Stimulated activated CD8-positive, alpha-beta memory T cell treated with anti-CD3 and anti-CD28 coated beads, Interleukin-4, amount 100 ng/mL, for 4 hours (primary cell): ENCODE results near the gene HIPK1.
"Not testable (repeated sequence)": the region's sequence is repeated elsewhere in the genome, so short reads cannot be mapped to it uniquely, and the experiment has no call there.

Experiments
- DNase-seq, 2 donors: peaks; one replicate each; pipeline ENCODE4 v3.0.0-alpha.2; 2020; ENCODE audit warnings: low read depth in 2 of 2, low spot score in 1 of 2

The HIPK1 gene

DNA sequence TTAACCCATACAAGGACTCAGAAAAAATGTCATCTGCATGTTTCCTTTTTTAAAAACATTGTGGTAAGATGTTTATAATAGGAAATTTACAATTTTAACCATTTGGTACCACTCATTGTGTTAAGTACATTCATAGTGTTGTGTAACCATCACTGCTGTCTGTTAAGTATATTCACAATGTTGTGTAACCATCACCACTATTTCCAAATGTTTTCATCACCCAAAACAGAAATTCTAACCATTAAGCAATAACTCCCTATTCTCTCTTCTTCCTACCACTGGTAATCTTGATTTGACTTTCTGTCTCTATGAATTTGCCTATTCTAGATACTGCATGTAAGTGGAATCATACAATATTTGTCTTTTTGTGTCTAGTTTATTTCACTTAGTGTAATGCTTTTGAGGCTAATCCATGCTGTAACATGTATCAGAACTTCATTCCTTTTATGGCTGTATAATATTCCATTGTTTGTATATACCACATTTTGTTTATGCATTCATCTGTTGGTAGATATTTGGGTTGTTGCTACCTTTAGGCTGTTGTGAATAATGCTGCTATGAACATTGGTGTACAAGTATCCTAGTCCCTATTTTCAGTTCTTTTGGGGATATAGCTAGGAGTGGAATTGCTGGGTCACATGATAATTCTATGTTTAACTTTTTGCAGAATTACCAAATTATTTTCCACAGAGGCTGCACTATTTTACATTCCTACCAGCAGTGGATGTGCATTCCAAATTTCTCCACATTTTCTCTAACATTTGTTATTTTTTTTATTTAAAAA, 14.1 kb downstream of the HIPK1 start:
- no peak for DNase-seq

DNA sequence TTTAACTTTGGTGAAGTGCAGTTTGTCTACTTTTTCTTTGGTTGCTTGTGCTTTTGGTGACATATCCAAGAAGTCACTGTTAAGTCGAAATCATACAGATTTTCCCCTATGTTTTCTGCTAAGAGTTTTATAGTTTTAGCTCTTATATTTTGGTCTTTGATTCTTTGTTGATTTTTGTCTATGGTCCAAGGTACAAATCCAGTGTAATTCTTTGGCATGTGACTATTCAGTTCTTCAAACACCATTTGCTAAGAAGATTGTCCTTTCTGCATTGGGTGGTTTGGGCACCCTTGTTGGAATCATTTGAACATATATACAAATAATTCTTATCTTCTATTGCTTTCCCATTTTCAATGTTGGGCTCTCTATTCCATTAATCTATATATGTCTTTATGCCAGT, 16.2 kb downstream of the HIPK1 start:
- no peak for DNase-seq

DNA sequence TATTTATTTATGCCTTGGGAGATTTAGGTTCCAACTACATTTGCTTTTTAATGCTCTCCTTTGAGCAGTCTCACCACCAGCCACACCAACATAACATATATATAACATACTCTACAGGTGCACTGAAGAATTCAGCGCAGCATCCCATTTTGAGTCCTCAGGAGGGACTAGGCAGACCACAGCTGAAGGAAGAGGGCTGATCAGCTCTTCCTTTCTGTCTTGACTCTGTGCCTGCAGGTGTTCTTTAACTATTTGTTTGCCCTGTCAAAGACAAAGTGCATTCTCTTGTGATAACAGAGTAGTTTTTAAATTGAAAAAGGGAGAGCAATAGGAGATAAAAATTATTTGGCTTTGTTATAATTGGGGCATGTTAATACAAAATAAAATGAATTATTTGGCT, 17.0 kb downstream of the HIPK1 start:
- DNase-seq = no peak

DNA sequence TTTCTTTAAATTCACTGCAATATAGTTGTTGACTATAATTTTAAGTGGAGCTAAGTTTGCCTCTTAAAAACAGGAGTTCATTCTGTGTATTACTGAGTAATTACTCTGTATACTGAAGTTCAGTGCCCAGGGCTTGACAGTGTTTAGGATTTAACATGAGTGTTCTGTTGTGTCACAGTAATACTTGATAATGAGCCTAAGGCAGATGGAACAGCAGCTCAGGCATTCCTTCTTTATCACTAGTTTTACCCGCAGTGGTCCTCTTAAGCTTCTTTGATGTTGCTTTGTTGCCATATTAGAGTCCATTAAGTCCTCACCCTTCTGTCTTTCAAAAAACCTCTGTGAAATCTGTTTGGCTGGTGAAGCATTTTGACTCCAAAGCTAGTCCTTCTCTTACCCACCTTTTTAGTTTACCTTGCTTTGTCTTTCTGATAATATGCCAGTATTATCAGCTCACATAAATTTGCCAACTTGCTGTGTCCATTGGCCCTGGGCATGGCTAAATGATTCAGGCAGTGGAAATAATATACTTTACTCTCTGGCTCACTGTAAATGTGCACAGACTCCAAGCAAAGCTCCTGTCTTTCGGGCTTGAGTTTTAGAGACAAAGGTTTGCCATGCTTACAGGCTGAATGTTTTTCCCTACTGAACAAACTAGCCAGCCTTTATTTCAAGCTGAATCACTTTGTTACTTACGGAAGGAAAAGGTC, 17.7 kb downstream of the HIPK1 start:
- DNase-seq = no peak

DNA sequence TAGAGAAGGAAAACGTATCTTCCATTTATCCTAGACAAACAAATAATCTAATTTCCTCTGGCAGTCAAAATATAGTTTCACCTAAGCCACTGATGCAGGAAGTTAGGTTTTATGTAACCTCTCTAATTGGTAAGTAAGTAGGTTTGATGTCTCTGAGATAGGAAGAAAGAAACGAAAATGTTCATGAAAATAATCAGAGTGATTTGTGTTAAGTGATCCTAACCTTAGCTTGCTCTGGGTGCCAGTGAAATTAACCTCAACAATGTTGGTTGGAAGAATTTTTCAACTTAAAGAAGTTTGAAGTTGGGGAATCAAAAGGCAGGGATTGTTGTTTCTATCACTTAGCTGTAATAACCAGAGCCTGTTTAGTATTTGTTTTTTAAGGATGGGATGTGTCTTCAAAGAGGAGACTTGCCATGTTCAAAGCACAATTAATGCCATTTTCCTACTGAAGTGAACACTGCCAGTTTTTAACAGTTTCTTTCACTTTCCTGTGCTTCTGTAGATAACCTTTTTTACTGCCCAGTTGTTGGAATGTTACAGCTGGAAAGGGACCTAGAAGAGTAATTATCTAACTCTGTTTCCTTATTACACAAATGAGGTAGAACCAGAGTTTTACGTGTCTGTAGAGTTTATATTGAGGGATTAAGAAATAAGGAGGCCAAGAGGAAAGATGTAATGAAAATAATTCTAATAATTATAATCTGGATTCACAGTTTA, 18.4 kb downstream of the HIPK1 start:
- DNase-seq = no peak

DNA sequence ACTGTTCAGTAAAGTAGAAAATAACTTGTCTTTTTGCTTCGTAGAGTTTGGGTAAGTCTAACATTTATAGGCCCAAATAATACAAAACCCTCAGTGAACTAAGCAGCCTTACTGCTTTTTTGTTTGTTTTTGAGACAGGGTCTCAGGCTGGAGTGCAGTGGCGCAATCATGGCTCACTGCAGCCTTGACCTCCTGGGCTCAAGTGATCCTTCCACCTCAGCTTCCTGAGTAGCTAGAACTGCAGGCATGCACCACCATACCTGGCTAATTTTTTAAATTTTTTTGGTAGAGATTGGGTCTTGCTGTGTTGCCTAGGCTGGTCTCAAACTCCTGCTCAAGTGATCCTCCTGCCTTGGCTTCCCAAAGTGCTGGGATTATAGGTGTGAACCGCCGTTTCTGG, 19.0 kb downstream of the HIPK1 start:
- DNase-seq = not testable (repeated sequence)

DNA sequence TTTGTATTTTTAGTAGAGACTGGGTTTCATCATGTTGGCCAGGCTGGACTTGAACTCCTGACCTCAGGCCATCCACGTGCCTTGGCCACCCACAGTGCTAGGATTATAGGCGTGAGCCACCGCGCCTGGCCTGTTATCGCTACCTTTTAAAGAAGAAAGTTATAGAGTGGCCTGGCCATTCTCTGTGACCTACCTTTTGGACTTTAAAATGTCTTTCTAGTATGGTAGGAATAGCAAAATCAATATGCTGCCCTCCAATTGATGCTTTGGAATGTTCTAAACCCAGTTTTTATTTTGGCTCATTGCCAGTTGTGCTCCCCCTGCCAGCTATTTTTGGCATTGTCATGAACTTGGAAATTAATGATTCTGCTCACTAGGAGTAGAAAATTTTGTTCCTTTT, 19.9 kb downstream of the HIPK1 start:
- DNase-seq = no peak

DNA sequence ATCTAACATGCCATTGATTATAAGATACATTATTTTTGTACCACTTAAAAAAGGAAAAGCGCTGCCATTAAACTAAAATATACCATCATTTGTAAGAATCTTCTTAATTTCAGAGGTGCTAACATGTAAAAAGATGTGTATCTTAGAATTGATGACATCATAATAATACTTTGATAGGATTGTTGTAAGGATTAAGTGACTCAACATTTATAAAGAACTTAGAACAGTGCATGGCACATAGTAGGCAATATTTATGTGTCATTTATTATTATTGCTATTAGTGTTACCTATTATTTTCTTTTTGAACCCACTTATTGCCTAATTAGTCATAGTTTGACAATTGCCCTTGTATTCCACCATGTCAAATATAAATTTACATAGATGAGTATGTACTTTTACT, 21.8 kb downstream of the HIPK1 start:
- DNase-seq = no peak

DNA sequence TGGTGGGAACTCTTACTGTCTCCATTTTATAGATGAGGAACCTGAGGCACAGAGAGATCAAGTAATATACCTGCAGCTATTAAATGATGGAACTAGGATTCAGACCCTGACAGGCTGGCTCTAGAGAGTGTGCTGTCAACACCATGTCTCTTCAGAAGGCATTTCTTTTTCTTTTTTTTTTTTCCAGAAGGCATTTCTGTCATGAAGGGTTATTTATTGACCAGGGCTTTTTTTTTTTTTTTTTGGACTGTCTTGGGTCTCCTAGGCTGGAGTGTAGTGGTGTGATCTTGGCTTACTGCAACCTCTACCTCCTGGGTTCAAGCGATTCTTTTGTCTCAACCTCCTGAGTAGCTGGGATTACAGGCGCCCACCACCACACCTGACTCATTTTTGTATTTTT, 22.6 kb downstream of the HIPK1 start:
- no peak for DNase-seq

DNA sequence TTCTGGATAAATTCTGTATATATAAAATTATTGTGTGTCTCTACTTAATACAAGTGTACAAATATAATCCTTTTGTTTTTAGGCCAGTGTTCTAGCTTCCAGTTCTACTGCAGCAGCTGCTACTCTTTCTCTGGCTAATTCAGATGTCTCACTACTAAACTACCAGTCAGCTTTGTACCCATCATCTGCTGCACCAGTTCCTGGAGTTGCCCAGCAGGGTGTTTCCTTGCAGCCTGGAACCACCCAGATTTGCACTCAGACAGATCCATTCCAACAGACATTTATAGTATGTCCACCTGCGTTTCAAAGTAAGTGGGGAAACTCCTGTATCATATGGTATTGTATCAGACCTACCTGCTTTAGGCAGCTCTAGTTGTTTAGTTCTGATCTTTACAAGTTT, 28.9 kb downstream of the HIPK1 start:
- DNase-seq = no peak

DNA sequence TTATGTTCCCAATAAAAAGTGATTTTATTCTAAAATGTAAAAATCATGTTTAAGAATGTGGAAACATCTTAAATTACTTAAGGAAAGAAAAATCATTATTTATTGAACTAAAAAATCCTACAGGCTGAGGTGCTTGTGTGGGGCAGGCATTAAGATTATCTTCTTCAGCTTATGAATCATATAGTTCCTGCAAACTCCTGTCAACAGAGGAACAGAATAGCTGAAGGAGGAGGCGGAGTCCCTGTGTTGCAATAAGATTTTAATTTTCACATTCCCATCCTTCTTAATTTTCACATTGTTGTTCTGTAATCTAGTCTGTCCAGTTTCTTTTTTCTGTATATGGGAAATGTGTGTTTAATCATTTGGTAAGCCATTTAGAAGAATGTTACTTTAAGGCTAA, 29.6 kb downstream of the HIPK1 start:
- no peak for DNase-seq

DNA sequence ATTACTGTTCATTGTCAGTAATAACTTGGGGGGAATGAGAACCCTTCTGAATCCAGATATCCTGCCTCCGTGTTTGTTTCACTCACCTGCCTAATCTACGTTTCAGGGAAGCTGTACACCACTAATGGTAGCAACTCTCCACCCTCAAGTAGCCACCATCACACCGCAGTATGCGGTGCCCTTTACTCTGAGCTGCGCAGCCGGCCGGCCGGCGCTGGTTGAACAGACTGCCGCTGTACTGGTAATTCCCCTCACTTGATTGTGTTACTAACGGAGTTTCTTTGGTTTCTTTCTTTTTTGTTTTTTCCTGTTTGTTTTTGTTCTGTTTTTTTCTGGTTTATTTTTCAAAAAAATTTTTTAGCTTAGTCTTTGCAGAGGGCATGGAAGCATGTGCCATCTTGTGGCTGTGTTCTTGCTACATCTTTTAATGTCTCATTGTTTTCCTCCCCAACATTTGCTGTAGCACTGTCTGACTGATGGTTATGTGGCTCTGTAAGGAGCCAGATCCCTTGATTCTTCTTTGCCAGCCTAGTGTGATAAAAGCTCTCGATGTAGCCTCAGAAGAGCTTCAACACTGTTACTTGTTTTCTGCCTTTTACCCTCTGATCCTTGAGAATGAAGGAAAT, 34.3 kb downstream of the HIPK1 start:
- no peak for DNase-seq

DNA sequence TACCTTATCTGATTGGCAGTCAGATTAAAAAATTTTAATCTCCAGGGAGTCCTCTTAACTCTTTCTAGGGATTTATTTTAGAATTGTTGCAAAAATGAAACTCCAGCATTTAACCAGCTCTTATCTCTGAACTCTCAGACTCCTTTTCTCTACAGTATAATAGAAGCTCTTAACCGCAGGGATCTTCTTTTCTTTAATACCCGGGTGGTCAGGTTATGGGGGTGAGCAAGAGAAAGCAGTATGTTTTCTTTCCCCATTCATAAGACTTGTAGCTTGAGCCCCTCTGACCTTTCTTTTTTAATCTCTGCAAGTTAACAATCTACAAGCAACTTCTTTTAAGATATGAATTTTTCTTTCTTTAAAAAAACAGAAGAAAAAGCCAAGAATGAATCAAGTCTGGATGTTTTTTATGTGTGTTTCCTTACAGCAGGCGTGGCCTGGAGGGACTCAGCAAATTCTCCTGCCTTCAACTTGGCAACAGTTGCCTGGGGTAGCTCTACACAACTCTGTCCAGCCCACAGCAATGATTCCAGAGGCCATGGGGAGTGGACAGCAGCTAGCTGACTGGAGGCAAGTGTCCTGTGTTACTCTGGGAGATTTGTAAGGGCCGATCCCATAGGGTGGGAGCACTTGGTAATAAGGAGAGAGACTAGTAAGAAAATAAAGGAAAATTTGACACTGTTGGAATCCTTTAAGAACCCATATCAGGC, 36.7 kb downstream of the HIPK1 start:
- no peak for DNase-seq

DNA sequence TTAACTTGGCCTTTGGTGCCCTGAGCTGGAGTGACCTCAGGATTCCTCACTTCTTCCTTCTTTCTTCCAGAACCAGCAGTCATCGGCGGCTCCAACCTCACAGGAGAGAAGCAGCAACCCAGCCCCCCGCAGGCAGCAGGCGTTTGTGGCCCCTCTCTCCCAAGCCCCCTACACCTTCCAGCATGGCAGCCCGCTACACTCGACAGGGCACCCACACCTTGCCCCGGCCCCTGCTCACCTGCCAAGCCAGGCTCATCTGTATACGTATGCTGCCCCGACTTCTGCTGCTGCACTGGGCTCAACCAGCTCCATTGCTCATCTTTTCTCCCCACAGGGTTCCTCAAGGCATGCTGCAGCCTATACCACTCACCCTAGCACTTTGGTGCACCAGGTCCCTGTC, 43.8 kb downstream of the HIPK1 start:
- DNase-seq = no peak

DNA sequence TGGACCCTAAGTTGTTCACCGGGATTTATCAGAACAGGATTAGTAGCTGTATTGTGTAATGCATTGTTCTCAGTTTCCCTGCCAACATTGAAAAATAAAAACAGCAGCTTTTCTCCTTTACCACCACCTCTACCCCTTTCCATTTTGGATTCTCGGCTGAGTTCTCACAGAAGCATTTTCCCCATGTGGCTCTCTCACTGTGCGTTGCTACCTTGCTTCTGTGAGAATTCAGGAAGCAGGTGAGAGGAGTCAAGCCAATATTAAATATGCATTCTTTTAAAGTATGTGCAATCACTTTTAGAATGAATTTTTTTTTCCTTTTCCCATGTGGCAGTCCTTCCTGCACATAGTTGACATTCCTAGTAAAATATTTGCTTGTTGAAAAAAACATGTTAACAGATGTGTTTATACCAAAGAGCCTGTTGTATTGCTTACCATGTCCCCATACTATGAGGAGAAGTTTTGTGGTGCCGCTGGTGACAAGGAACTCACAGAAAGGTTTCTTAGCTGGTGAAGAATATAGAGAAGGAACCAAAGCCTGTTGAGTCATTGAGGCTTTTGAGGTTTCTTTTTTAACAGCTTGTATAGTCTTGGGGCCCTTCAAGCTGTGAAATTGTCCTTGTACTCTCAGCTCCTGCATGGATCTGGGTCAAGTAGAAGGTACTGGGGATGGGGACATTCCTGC, 46.2 kb downstream of the HIPK1 start:
- DNase-seq = no peak

DNA sequence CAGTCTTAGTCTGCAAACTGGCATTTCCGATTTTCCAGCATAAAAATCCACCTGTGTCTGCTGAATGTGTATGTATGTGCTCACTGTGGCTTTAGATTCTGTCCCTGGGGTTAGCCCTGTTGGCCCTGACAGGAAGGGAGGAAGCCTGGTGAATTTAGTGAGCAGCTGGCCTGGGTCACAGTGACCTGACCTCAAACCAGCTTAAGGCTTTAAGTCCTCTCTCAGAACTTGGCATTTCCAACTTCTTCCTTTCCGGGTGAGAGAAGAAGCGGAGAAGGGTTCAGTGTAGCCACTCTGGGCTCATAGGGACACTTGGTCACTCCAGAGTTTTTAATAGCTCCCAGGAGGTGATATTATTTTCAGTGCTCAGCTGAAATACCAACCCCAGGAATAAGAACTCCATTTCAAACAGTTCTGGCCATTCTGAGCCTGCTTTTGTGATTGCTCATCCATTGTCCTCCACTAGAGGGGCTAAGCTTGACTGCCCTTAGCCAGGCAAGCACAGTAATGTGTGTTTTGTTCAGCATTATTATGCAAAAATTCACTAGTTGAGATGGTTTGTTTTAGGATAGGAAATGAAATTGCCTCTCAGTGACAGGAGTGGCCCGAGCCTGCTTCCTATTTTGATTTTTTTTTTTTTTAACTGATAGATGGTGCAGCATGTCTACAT, 47.6 kb downstream of the HIPK1 start:
- no peak for DNase-seq

DNA sequence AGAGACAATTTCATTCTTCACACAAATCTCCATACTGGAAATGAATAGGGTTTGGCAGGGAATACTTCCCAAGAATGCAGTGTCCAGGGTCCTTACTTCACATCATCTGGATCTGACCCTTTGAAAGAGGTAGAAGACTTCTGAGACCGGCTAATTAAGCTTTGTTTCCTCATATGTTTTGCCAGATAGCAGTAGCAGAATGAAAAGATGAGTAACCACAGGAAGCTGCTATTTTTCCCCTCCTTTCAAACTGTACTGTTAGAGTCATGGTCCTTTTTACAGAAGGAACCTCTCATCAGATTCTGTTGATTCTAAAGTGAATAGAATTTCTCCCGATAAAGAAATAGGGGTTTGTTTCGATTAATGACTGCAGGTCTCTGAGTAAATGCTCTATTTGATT, 48.8 kb downstream of the HIPK1 start:
- DNase-seq = no peak

DNA sequence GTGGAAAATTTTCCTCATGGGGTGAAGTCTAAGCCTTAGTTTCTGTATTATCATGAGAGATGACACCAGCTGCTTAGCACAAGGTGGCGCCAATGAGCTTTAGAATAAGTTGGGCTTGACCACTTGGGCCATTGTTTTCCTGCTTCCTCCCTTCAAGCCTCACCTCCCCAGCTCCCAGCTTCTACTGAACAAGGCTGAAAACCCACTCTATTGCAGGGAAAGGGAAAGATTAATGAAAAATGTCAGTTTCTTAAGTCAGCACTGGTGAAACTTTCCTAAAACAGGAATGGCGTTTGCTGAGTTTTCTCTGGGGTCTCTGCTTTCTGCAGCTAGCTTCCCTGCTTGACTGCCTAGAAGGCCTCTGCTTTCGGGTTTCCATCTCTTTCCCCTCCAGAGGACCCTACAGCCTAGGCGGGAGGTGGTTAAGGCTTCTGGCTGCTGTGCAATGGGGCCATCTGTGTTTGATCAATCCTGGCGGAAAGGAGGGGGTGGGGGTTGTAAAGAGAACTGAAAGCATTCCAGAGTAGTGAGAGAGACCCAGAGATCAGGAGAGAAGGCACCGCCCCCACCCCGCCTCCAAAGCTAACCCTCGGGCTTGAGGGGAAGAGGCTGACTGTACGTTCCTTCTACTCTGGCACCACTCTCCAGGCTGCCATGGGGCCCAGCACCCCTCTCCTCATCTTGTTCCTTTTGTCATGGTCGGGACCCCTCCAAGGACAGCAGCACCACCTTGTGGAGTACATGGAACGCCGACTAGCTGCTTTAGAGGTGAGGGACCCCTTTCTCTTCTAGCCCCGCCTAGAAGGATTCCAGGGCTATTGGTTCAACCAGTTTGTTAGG, 50.0 kb downstream of the HIPK1 start, which contains the start of gene OLFML3:
TSS of gene OLFML3 (plus strand) at position 612 of the 840 bp plus-strand sequence. CDS start at position 655, 43 bp downstream.
- DNase-seq = no peak

DNA sequence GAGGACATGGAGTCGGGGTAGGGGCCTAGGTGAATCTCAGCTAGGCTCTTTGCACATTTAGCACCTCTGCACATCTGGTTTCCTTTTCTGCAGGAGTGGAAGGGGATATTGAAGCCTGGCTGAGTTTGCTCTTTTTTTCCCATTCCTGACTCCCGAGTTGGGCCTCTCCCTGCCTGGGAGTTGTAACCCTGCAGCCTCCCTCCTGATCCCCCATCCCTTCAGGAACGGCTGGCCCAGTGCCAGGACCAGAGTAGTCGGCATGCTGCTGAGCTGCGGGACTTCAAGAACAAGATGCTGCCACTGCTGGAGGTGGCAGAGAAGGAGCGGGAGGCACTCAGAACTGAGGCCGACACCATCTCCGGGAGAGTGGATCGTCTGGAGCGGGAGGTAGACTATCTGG, 51.0 kb downstream of the HIPK1 start:
- no peak for DNase-seq
